GM18519 (cell line): ENCODE data around the gene THOC7.

Experiments used
- ATAC-seq: cut with Tn5 transposase; IDR thresholded peaks from one replicate; pipeline ENCODE4 v1.9.1; 2021; ENCODE audit warnings: mild to moderate bottlenecking, moderate library complexity; ENCODE audit not compliant: unreplicated experiment, low FRiP score

The THOC7 gene

GRCh38 chr3:63847718-63848450 lies 15.7 kb downstream of the THOC7 start:
- ATAC-seq: no peak

- ATAC-seq: no peak
These were observed 18.4 kb downstream of the THOC7 start for GRCh38 chr3:63845215-63845614.

GRCh38 chr3:63842127-63842526 lies 21.5 kb downstream of the THOC7 start:
- ATAC-seq: no peak

- ATAC-seq: no peak
These were observed 21.9 kb downstream of the THOC7 start for GRCh38 chr3:63841704-63842103.

GRCh38 chr3:63832395-63832794 lies 31.2 kb downstream of the THOC7 start:
- no peak for ATAC-seq

- no peak for ATAC-seq
These were observed 33.1 kb downstream of the THOC7 start for GRCh38 chr3:63830526-63830925.

GRCh38 chr3:63824309-63824708 lies 39.3 kb downstream of the THOC7 start:
- no peak for ATAC-seq

- ATAC-seq: no peak
These were observed 44.5 kb downstream of the THOC7 start, which contains the start of gene C3orf49 for GRCh38 chr3:63819151-63819398. Gene C3orf49 (plus strand): TSS chr3:63819299. CDS start chr3:63819472, 173 bp downstream.

- ATAC-seq: peak; percentile 74
These were observed 45.1 kb downstream of the THOC7 start for GRCh38 chr3:63818282-63819150.

GRCh38 chr3:63817225-63817624 lies 46.4 kb downstream of the THOC7 start:
- no peak for ATAC-seq

GRCh38 chr3:63814237-63814636 lies 49.4 kb downstream of the THOC7 start:
- ATAC-seq: no peak

GRCh38 chr3:63809607-63810006 lies 54.0 kb downstream of the THOC7 start:
- no peak for ATAC-seq

GRCh38 chr3:63808633-63809032 lies 55.0 kb downstream of the THOC7 start:
- no peak for ATAC-seq

GRCh38 chr3:63807961-63808565 lies 55.5 kb downstream of the THOC7 start:
- ATAC-seq: no peak

- no peak for ATAC-seq
These were observed 59.7 kb downstream of the THOC7 start for GRCh38 chr3:63803911-63804310.

GRCh38 chr3:63800097-63800496 lies 63.5 kb downstream of the THOC7 start:
- no peak for ATAC-seq

GRCh38 chr3:63798949-63799348 lies 64.7 kb downstream of the THOC7 start:
- ATAC-seq: no peak

- ATAC-seq: no peak
These were observed 65.1 kb downstream of the THOC7 start for GRCh38 chr3:63798544-63798943.

- ATAC-seq: no peak
These were observed 68.2 kb downstream of the THOC7 start for GRCh38 chr3:63795438-63795837.

- no peak for ATAC-seq
These were observed 71.6 kb downstream of the THOC7 start for GRCh38 chr3:63791974-63792373.
